Tibial nerve (tissue), 4 donors: Measurements from ENCODE around the gene LYSMD4. TPM values are rescaled to one million over a fixed set of nuclear protein-coding genes. Genes with fewer than 3 reads are reported as not detected.

Experiments
- DNase-seq, 2 donors: peaks; one replicate each; pipeline ENCODE4 v3.0.0-alpha.2; 2019; ENCODE audit warnings: low spot score in 2 of 2
- H3K27ac ChIP-seq, 4 donors: fragments of 200-600 bp; sonication (generic) in 3 of 4; one replicate each; pipeline ENCODE4 v1.5.1; 2017 to 2019; ENCODE audit warnings: mild to moderate bottlenecking in 1 of 4
- H3K27me3 ChIP-seq, 2 donors: fragments of 200-600 bp; sonication (generic) in 1 of 2; one replicate each; pipeline versions ENCODE4 v1.5.1 to v1.6.0; 2017 to 2019
- H3K36me3 ChIP-seq, 3 donors: fragments of 200-600 bp; sonication (generic); one replicate each; pipeline ENCODE4 v1.5.1; 2018 to 2019
- H3K4me1 ChIP-seq, 4 donors: fragments of 200-600 bp; sonication (generic) in 3 of 4; one replicate each; pipeline ENCODE4 v1.5.1; 2017 to 2019
- H3K4me3 ChIP-seq, 4 donors: fragments of 200-600 bp; sonication (generic) in 3 of 4; one replicate each; pipeline ENCODE4 v1.5.1; 2017 to 2019; ENCODE audit warnings: mild to moderate bottlenecking in 1 of 4, moderate library complexity in 1 of 4
- H3K9me3 ChIP-seq, 4 donors: fragments of 200-600 bp; sonication (generic) in 3 of 4; one replicate each; pipeline ENCODE4 v1.5.1; 2017 to 2019
- EP300 ChIP-seq, 2 donors: sonication (generic); formaldehyde crosslinking; IDR thresholded peaks; one replicate each; pipeline ENCODE4 v1.6.1; 2017; ENCODE audit warnings: antibody characterized with exemption in 2 of 2, mild to moderate bottlenecking in 1 of 2
- POLR2A ChIP-seq, 2 donors: fragments of 450-650 bp; IDR thresholded peaks; one replicate each; pipeline ENCODE4 v1.6.1; 2017; ENCODE audit warnings: antibody characterized with exemption in 2 of 2, mild to moderate bottlenecking in 2 of 2, moderate library complexity in 2 of 2
- WGBS, 2 donors: methylation state at CpG; one replicate each; pipeline ENCODE4 v1.1.5; 2018; 5-methylcytosine and 5-hydroxymethylcytosine counted together
- total RNA-seq, 4 donors: library from RNA; depleted of rRNA; stranded (reverse); fragments of >200 nt; gene quantifications; one replicate each; pipeline ENCODE4 v1.1.0, GENCODE V29; 2016
- TF ChIP-seq, protein P1 (sequence below), 5 experiments: fragments of 200-600 bp in 3 of 5; fragments of 450-650 bp in 2 of 5; sonication (generic) in 3 of 5; IDR thresholded peaks; one replicate each; pipeline ENCODE4 v1.5.1; 2016 to 2019; ENCODE audit warnings: antibody characterized with exemption in 5 of 5, mild to moderate bottlenecking in 3 of 5, moderate library complexity in 2 of 5

LYSMD4 gene
- total RNA-seq, 4 donors from 2014 or later = 13.6 to 21.0 (median 17.4) TPM

DNA sequence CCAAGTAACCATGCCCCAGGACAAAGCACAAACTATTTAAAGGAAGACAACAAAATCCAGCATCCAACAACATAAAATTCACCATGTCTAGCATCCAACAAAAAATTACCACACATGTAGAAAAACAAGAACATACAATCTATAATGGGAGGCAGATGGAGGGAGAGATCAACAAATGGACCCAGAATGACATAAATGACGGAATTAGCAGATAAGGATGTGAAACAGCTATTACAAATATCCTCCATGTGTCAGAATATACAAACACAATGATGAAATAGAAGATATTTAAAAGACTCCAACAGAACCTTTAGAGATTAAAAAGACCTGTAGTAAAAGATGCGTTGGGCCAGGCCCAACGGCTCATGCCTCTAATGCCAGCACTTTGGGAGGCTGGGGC lies 10.8 kb downstream of the LYSMD4 start:
- Histone ChIP-seq H3K27ac (no peak overlapping the region), H3K27me3 (no peaks in the 10 kb centered on the region), H3K4me1 (peaks cover 0 to 7% (median 0%) of the 10 kb centered on the region in 4 donors), H3K4me3 (no peak overlapping the region), H3K9me3 (no peaks in the 10 kb centered on the region), H3K36me3 (peaks cover 0 to 7% (median 0%) of the 10 kb centered on the region in 3 donors)
- 89 to 97% methylated on average over 3 of the region's 3 CpGs for WGBS, 2 donors
- TF ChIP-seq, protein P1, sequence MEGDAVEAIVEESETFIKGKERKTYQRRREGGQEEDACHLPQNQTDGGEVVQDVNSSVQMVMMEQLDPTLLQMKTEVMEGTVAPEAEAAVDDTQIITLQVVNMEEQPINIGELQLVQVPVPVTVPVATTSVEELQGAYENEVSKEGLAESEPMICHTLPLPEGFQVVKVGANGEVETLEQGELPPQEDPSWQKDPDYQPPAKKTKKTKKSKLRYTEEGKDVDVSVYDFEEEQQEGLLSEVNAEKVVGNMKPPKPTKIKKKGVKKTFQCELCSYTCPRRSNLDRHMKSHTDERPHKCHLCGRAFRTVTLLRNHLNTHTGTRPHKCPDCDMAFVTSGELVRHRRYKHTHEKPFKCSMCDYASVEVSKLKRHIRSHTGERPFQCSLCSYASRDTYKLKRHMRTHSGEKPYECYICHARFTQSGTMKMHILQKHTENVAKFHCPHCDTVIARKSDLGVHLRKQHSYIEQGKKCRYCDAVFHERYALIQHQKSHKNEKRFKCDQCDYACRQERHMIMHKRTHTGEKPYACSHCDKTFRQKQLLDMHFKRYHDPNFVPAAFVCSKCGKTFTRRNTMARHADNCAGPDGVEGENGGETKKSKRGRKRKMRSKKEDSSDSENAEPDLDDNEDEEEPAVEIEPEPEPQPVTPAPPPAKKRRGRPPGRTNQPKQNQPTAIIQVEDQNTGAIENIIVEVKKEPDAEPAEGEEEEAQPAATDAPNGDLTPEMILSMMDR (IDR thresholded peaks at IDR 0.05) = no peak
- no peak for DNase-seq

DNA sequence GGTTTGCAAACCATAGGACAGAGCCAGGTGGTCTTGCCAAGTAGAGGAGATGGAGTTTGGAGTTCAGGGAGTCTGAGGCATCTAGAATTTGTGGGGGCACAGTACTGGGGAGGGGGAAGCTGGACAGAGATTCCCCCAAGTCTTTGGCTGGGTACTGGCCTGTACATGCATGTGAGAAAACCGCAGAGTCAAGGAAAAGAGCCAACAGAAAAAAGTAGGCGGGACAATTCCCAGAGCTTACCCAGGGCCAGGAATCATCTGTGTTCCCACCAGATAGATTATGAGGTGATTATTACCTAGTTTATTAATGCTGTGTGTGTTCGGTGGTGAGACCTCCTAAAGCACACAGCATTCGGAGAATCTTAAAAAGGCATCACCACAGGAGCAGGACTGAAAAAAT lies 11.3 kb downstream of the LYSMD4 start:
- TF ChIP-seq, protein P1 (IDR thresholded peaks at IDR 0.05) = no peak
- TF ChIP-seq EP300 (IDR thresholded peaks at IDR 0.05) (no peak), POLR2A (IDR thresholded peaks at IDR 0.05) (no peak)
- Histone ChIP-seq H3K27ac (no peak overlapping the region), H3K27me3 (no peaks in the 10 kb centered on the region), H3K4me1 (peaks cover 0 to 10% (median 0%) of the 10 kb centered on the region in 4 donors), H3K9me3 (no peaks in the 10 kb centered on the region), H3K4me3 (no peak overlapping the region), H3K36me3 (peaks cover 0 to 4% (median 0%) of the 10 kb centered on the region in 3 donors)
- no peak for DNase-seq
- 80 to 91% methylated on average over 4 of the region's 4 CpGs for WGBS, 2 donors

DNA sequence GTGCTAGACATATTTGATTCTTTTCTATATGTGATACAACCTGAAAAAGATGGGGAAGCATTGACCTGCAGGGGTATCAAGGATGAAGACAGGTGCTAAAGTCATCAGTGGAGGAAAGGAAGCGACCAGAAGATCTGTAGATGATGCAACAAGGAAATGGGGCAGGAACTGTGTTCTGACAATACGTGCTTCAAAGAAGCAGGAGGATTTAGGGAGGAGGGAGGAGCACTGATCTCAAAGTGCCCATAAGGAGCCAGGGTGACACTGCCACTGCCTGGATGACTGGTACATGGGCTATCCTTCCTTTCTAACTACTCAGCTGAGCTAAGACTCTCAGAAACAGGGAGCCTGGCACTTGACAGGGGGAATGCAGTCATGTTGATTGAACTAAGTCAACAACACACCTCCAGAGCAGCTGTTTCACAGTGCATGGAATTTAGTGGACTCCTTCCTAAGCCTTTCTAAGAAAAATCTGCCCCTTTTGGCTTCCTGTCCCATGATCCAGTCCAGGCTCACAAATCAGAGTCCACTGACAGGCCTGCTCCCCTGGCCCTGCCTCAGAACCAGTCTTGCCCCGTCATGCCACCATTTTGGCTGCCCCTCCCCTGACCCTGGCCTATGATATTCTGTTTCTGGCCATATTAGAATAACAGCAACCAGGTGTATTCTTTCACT lies 12.0 kb downstream of the LYSMD4 start:
- no peak for DNase-seq
- H3K36me3 ChIP-seq = peaks cover 0 to 7% (median 0%) of the 10 kb centered on the region in 3 donors
- WGBS, 2 donors = 84 to 87% methylated on average over 3 of the region's 3 CpGs
- no peaks in the 10 kb centered on the region for H3K27me3 ChIP-seq
- no peaks in the 10 kb centered on the region for H3K9me3 ChIP-seq
- H3K4me3 ChIP-seq = no peak overlapping the region
- H3K4me1 ChIP-seq = peaks cover 0 to 17% (median 0%) of the 10 kb centered on the region in 4 donors
- no peak overlapping the region for H3K27ac ChIP-seq
- no peak for TF ChIP-seq POLR2A (IDR thresholded peaks at IDR 0.05)
- TF ChIP-seq EP300 (IDR thresholded peaks at IDR 0.05) = no peak
- TF ChIP-seq, protein P1 (IDR thresholded peaks at IDR 0.05) = no peak

DNA sequence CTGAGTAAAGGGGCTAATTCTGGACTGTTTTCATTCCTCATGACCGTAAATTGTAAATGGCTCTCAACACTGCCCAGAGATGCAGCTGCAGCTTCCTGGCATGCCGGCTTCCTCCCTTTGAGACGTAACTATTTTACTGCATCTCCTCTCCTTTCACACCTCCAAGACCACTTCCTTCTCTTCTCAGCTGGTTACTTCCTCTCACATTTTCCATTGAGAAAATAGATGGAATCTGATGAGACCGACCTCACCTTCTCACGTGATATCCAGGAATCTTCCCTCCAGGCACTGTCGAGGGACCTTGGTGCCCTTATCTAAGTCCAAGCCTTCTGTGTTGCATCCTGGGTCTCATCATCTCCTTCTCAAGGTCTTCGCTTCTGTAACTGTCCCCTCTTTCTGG lies 12.7 kb downstream of the LYSMD4 start:
- no peak for TF ChIP-seq EP300 (IDR thresholded peaks at IDR 0.05)
- TF ChIP-seq POLR2A (IDR thresholded peaks at IDR 0.05) = no peak
- TF ChIP-seq, protein P1 (IDR thresholded peaks at IDR 0.05) = no peak
- H3K36me3 ChIP-seq = peaks cover 0 to 7% (median 0%) of the 10 kb centered on the region in 3 donors
- no peaks in the 10 kb centered on the region for H3K9me3 ChIP-seq
- 77 to 82% methylated on average over 7 of the region's 7 CpGs for WGBS, 2 donors
- DNase-seq = no peak
- no peak overlapping the region for H3K27ac ChIP-seq
- no peak overlapping the region for H3K4me3 ChIP-seq
- H3K27me3 ChIP-seq = no peaks in the 10 kb centered on the region
- H3K4me1 ChIP-seq = peaks cover 0 to 17% (median 0%) of the 10 kb centered on the region in 4 donors

DNA sequence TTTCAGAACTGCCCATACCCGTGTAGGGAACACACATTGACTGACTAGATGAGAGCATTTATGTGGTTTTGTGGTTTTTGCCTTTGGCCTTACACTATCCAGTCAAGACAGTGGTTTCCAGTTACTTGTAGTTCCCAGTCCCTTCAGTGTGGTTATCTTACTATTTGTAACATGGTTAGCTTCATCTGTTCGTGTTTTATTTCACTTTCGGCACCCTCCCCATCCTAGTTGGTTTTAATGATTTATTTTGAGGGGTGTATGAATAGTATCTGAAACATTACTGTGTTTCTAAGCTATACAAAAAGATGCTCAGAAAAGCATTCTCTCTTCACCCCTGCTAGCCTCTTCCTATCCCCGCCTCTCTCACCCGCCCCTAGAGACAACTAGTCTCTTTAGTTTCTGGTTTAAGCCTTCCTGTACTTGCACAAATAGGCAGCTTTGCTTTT lies 14.1 kb downstream of the LYSMD4 start:
- no peaks in the 10 kb centered on the region for H3K9me3 ChIP-seq
- H3K36me3 ChIP-seq = peaks cover 0 to 12% (median 0%) of the 10 kb centered on the region in 3 donors
- 84 to 86% methylated on average over 5 of the region's 5 CpGs for WGBS, 2 donors
- no peaks in the 10 kb centered on the region for H3K27me3 ChIP-seq
- H3K4me3 ChIP-seq = no peak overlapping the region
- peaks cover 0 to 21% (median 0%) of the 10 kb centered on the region in 4 donors for H3K4me1 ChIP-seq
- H3K27ac ChIP-seq = no peak overlapping the region
- no peak for DNase-seq
- TF ChIP-seq POLR2A (IDR thresholded peaks at IDR 0.05) = no peak
- no peak for TF ChIP-seq EP300 (IDR thresholded peaks at IDR 0.05)
- TF ChIP-seq, protein P1 (IDR thresholded peaks at IDR 0.05) = no peak
